Measurements from ENCODE around the gene ATP6V0C. TPM values are rescaled to one million over a fixed set of nuclear protein-coding genes. Genes with fewer than 3 reads are reported as not detected.

ATP6V0C gene
- total RNA-seq, 4 donors from 2014 or later: 103 to 147 (median 120) TPM

- peak; percentile 89 to 90 for DNase-seq (ENCODE audit: low spot score in 2 of 2)
- peaks cover 50% of the 10 kb centered on the region for H3K4me1 ChIP-seq
- no peaks in the 10 kb centered on the region for H3K9me3 ChIP-seq
- TF ChIP-seq CTCF (IDR thresholded peaks at IDR 0.05) (no peak), POLR2AphosphoS5 (IDR thresholded peaks at IDR 0.05) (no peak), POLR2A (IDR thresholded peaks at IDR 0.05) (no peak), EP300 (IDR thresholded peaks at IDR 0.05) (no peak)
- peak overlapping the region; percentile 66 for H3K27ac ChIP-seq
- H3K4me3 ChIP-seq: peak overlapping the region; percentile 57
- peaks cover 12% of the 10 kb centered on the region for H3K27me3 ChIP-seq
- H3K36me3 ChIP-seq: no peaks in the 10 kb centered on the region
- 0% methylated on average over 2 of the region's 80 CpGs for WGBS
Observed at GRCh38 chr16:2467528-2468232, 46.1 kb upstream of the ATP6V0C start.

- peak in 1 of 2 donors; percentile 66 for DNase-seq (ENCODE audit: low spot score in 2 of 2)
- peak overlapping the region; percentile 57 for H3K4me3 ChIP-seq
- 0% methylated on average over 25 of the region's 38 CpGs for WGBS
- H3K4me1 ChIP-seq: peaks cover 51% of the 10 kb centered on the region
- peak overlapping the region; percentile 66 for H3K27ac ChIP-seq
- H3K9me3 ChIP-seq: no peaks in the 10 kb centered on the region
- no peaks in the 10 kb centered on the region for H3K36me3 ChIP-seq
- TF ChIP-seq EP300 (IDR thresholded peaks at IDR 0.05): no peak
- TF ChIP-seq POLR2AphosphoS5 (IDR thresholded peaks at IDR 0.05): no peak
- no peak for TF ChIP-seq CTCF (IDR thresholded peaks at IDR 0.05)
- no peak for TF ChIP-seq POLR2A (IDR thresholded peaks at IDR 0.05)
- peaks cover 15% of the 10 kb centered on the region for H3K27me3 ChIP-seq
Observed at GRCh38 chr16:2468233-2468724, 45.5 kb upstream of the ATP6V0C start.

- H3K9me3 ChIP-seq: no peaks in the 10 kb centered on the region
- H3K36me3 ChIP-seq: no peaks in the 10 kb centered on the region
- no peak overlapping the region for H3K27ac ChIP-seq
- 17% methylated on average over 1 of the region's 14 CpGs for WGBS
- H3K4me1 ChIP-seq: peaks cover 57% of the 10 kb centered on the region
- peaks cover 15% of the 10 kb centered on the region for H3K27me3 ChIP-seq
- TF ChIP-seq POLR2AphosphoS5 (IDR thresholded peaks at IDR 0.05): no peak
- no peak for TF ChIP-seq CTCF (IDR thresholded peaks at IDR 0.05)
- no peak for TF ChIP-seq EP300 (IDR thresholded peaks at IDR 0.05)
- TF ChIP-seq POLR2A (IDR thresholded peaks at IDR 0.05): no peak
- peak in 1 of 2 donors; percentile 58 for DNase-seq (ENCODE audit: low spot score in 2 of 2)
- peak overlapping the region; percentile 57 for H3K4me3 ChIP-seq
Observed at GRCh38 chr16:2468725-2469398, 44.9 kb upstream of the ATP6V0C start.

DNA sequence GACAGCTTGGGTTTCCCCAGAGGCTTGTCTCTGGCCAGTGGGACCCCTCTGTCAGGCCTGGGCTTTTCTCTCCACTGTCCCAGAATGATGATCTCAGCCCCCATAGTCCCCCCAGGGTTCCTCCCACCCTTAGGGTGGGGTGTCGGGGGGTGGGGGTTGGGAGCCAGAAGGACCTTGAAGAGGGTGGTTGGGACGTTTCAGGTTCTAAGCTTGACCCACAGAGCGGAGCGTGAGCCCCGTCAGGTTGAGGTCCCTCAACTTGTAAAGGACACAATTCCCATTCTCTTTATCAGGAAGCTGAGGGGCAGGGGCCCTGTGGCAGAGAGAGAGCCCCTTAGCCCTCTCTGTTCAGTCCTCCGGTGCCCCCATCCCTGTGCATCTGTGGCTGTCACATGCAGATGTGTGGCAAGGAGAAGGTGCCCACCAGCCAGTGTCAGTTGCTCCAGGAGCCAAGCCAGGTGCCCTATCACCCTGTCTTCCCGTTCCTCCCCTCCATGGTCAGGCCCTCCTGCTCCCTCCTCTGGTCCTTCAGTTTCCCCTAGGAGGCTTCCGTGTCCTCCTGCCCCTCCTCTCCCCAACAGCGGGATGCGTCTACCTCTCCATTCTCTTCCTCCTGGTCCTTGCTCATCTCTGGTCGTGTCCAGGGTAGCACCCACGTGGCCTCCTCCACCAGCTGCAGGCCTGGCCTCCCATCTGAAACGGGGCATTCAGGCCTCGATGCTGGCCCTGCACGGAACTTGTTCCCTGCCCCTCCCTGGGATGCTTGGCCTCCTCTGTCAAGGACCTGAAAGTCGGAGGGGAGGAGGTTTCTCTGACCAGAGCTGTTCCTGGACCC lies 44.1 kb upstream of the ATP6V0C start:
- Histone ChIP-seq H3K36me3 (no peaks in the 10 kb centered on the region), H3K9me3 (no peaks in the 10 kb centered on the region), H3K27me3 (peaks cover 15% of the 10 kb centered on the region), H3K4me1 (peaks cover 64% of the 10 kb centered on the region), H3K4me3 (peak overlapping the region; percentile 57), H3K27ac (no peak overlapping the region)
- TF ChIP-seq CTCF (IDR thresholded peaks at IDR 0.05): no peak
- TF ChIP-seq EP300 (IDR thresholded peaks at IDR 0.05): no peak
- TF ChIP-seq POLR2A (IDR thresholded peaks at IDR 0.05): no peak
- TF ChIP-seq POLR2AphosphoS5 (IDR thresholded peaks at IDR 0.05): no peak
- 52% methylated on average over 16 of the region's 16 CpGs for WGBS
- no peak for DNase-seq (ENCODE audit: low spot score in 2 of 2)
